ENCODE results near the gene GLI3.

Gene GLI3

DNA sequence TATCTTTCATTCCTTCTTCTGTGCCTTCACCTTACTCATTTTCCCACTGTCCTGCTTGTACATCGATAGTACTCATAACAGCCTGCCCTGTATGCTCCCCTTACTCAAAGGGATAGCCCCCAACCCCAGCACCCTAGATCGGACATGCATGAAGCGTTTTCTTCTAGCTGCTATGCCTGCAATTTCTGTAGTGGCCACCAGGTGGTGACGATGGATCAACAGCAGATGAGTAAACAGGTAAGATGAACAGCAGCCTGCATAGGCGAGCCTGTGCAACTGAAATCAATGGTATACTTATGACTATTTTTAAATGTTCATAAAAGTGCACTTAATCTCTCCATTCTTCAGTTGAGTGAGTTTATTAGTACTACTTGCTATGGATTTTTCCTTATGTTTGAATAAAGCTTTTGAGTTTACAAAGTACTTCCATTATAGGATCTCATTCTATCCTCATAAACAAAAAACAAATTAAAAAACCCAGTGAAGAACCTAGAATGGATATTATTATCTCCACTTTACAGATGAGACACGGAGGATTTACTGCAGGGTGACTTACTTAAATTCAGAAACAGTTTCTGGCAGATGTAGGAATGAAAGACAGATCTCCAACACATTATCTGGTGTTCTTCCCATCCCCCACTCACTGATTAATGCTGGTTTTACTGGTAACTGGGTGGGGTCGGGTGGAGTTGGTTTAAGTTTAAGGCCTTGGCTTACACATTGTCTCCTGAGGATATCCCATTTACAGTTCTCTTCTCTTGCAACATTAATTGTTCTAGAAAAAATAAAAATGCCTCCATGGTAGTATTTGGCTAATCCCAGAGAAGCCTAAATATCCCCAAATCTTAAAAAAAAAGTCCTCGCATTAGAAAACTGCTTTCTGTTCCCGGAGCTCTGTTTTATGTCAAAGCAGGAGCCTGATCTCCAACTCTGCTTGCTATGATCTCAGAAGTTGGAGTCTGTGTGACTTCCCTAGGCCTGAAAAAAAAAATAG is 222.1 kb downstream of the GLI3 start:
- Histone ChIP-seq H3K27ac (ENCODE audit: low read length) (no peak overlapping the region), H3K4me2 (ENCODE audit: insufficient read depth, low read length) (no peak overlapping the region), H3K79me2 (ENCODE audit: insufficient read depth, low read length) (no peaks in the 10 kb centered on the region), H3K27me3 (ENCODE audit: insufficient read depth, low read length, poor library complexity) (no peaks in the 10 kb centered on the region), H3K9me3 (ENCODE audit: insufficient read depth, low read length, severe bottlenecking) (no peaks in the 10 kb centered on the region), H3K36me3 (ENCODE audit: insufficient read depth, low read length) (peaks cover 38% of the 10 kb centered on the region), H3K4me1 (ENCODE audit: insufficient read depth, low read length) (no peaks in the 10 kb centered on the region), H3K4me3 (ENCODE audit: low read depth in 1 of 2, low read length in 2 of 2) (no peak overlapping the region), H2AFZ (ENCODE audit: low read depth, low read length) (no peak overlapping the region), H3K9ac (ENCODE audit: low read depth, low read length) (no peak overlapping the region), H4K20me1 (ENCODE audit: insufficient read depth, low read length) (no peaks in the 10 kb centered on the region)
- peak; percentile 94 for TF ChIP-seq CTCF (IDR thresholded peaks at IDR 0.05; ENCODE audit: borderline replicate concordance, extremely low read depth, low read length, poor library complexity, severe bottlenecking)
- TF ChIP-seq EZH2 (IDR thresholded peaks at IDR 0.05; ENCODE audit: borderline replicate concordance, low read depth, low read length, severe bottlenecking): no peak
- peak; percentile 69 for ATAC-seq (ENCODE audit: insufficient read depth, low read depth)
- DNase-seq: peak; percentile 65

DNA sequence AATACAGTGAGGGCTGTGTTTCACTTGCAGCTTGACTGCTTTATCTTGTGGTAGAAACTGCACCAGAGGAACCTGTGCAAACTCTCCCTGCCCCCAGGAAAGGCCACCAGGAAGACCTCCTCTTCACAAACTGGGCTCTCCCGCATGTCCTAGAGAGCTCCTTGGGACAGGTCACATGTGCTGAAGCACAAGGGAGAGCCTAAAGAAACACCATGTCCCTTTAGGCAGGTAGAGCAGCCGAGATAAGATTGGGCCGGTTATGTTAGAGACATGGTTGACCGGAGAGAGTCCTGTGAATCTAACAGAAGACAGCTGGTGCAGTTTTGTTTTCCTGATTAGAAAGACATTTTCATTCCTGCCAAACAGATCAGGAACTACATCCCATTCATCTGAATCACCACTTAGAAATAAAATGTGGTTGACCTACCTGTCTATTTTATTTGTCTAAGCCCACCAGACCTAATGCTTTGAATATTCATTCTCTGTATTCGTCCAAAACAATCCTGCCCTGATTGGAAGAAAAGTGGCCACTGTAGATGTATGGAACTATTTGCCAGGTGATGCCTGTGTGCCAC is 224.1 kb downstream of the GLI3 start:
- Histone ChIP-seq H3K9ac (ENCODE audit: low read depth, low read length) (no peak overlapping the region), H3K4me1 (ENCODE audit: insufficient read depth, low read length) (no peaks in the 10 kb centered on the region), H4K20me1 (ENCODE audit: insufficient read depth, low read length) (no peaks in the 10 kb centered on the region), H3K9me3 (ENCODE audit: insufficient read depth, low read length, severe bottlenecking) (no peaks in the 10 kb centered on the region), H3K36me3 (ENCODE audit: insufficient read depth, low read length) (peaks cover 34% of the 10 kb centered on the region), H3K27ac (ENCODE audit: low read length) (no peak overlapping the region), H3K4me2 (ENCODE audit: insufficient read depth, low read length) (no peak overlapping the region), H3K27me3 (ENCODE audit: insufficient read depth, low read length, poor library complexity) (no peaks in the 10 kb centered on the region), H3K4me3 (ENCODE audit: low read depth in 1 of 2, low read length in 2 of 2) (no peak overlapping the region), H2AFZ (ENCODE audit: low read depth, low read length) (no peak overlapping the region), H3K79me2 (ENCODE audit: insufficient read depth, low read length) (no peaks in the 10 kb centered on the region)
- TF ChIP-seq EZH2 (IDR thresholded peaks at IDR 0.05; ENCODE audit: borderline replicate concordance, low read depth, low read length, severe bottlenecking) (no peak), CTCF (IDR thresholded peaks at IDR 0.05; ENCODE audit: borderline replicate concordance, extremely low read depth, low read length, poor library complexity, severe bottlenecking) (no peak)
- DNase-seq (no peak), ATAC-seq (ENCODE audit: insufficient read depth, low read depth) (no peak)

GRCh38 chr7:42012313-42012712 is 224.7 kb downstream of the GLI3 start:
- no peaks in the 10 kb centered on the region for H3K27me3 ChIP-seq (ENCODE audit: insufficient read depth, low read length, poor library complexity)
- no peak overlapping the region for H3K27ac ChIP-seq (ENCODE audit: low read length)
- no peaks in the 10 kb centered on the region for H3K4me1 ChIP-seq (ENCODE audit: insufficient read depth, low read length)
- no peak overlapping the region for H3K4me2 ChIP-seq (ENCODE audit: insufficient read depth, low read length)
- peaks cover 34% of the 10 kb centered on the region for H3K36me3 ChIP-seq (ENCODE audit: insufficient read depth, low read length)
- H3K4me3 ChIP-seq (ENCODE audit: low read depth in 1 of 2, low read length in 2 of 2): no peak overlapping the region
- TF ChIP-seq EZH2 (IDR thresholded peaks at IDR 0.05; ENCODE audit: borderline replicate concordance, low read depth, low read length, severe bottlenecking): no peak
- no peak for TF ChIP-seq CTCF (IDR thresholded peaks at IDR 0.05; ENCODE audit: borderline replicate concordance, extremely low read depth, low read length, poor library complexity, severe bottlenecking)
- no peaks in the 10 kb centered on the region for H4K20me1 ChIP-seq (ENCODE audit: insufficient read depth, low read length)
- no peak for ATAC-seq (ENCODE audit: insufficient read depth, low read depth)
- no peak overlapping the region for H2AFZ ChIP-seq (ENCODE audit: low read depth, low read length)
- no peak for DNase-seq
- no peaks in the 10 kb centered on the region for H3K9me3 ChIP-seq (ENCODE audit: insufficient read depth, low read length, severe bottlenecking)
- H3K9ac ChIP-seq (ENCODE audit: low read depth, low read length): no peak overlapping the region
- H3K79me2 ChIP-seq (ENCODE audit: insufficient read depth, low read length): no peaks in the 10 kb centered on the region

Measured in DND-41 (cell line).